ENCODE results near the gene NEO1. TPM values are rescaled to one million over a fixed set of nuclear protein-coding genes. Genes with fewer than 3 reads are reported as not detected.

NEO1 gene
- total and polyA plus RNA-seq, 2 of the 13 experiments (the other 11 are each of a cell fraction or from before 2014, with no cell fraction given): 8.4 to 11.0 TPM

DNA sequence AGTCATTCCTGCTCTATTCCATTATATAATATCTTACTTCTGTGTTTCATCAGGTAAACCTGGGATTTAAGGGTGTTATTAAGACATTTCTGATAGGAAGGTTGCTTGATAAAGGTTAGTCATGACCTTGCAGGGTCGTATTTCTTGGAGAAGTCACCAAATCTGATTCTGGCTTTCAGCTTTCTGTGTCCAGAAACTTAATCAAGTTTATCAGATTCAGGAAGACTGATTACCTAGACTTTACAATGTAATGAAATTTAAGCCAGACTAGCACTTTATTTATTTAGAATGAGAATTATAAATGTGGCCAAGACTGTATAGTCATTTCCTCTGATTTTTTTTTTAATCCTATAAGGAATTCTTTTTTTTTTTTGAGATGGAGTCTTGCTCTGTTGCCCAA is 81.9 kb downstream of the NEO1 start:
- H3K4me2 ChIP-seq (ENCODE audit: low read depth, low read length): no peak overlapping the region
- 77% methylated on average over 1 of the region's 1 CpG for WGBS (ENCODE audit: low lambda C conversion rate)
- ATAC-seq (no peak), FAIRE-seq (no peak), DNase-seq (ENCODE audit: low spot score) (no peak)
- no peaks in the 10 kb centered on the region for H3K36me3 ChIP-seq (replicated peaks in 1 of 2; ENCODE audit: control insufficient read depth in 1 of 2, insufficient read depth in 2 of 2, low read length in 2 of 2)
- H2AFZ ChIP-seq (ENCODE audit: low read length): no peak overlapping the region
- no peaks in the 10 kb centered on the region for H3K27me3 ChIP-seq (ENCODE audit: control insufficient read depth in 1 of 2, insufficient read depth in 2 of 2, low read length in 2 of 2)
- H3K79me2 ChIP-seq (ENCODE audit: insufficient read depth, low read length): no peaks in the 10 kb centered on the region
- H3K4me1 ChIP-seq (ENCODE audit: insufficient read depth, low read length): no peaks in the 10 kb centered on the region
- in situ Hi-C loops (cut with HindIII; ENCODE audit: extremely low pct_ligation_motif_present, low pct_unique_long_range_greater_than_20kb): no loop called here
- no peak for TF ChIP-seq ZNF260 (CRISPR knock-in tag; IDR thresholded peaks at IDR 0.05; ENCODE audit: borderline replicate concordance, low read depth)
- TF ChIP-seq AKAP8 (CRISPR knock-in tag; IDR thresholded peaks at IDR 0.05): no peak
- TF ChIP-seq CBX2 (IDR thresholded peaks at IDR 0.05; ENCODE audit: low read depth, low read length): no peak
- no peak for TF ChIP-seq CBX2 (CRISPR knock-in tag; IDR thresholded peaks at IDR 0.05; ENCODE audit: low read depth)
- TF ChIP-seq CENPX (CRISPR knock-in tag; IDR thresholded peaks at IDR 0.05): no peak
- TF ChIP-seq HMG20B (CRISPR knock-in tag; conservative IDR thresholded peaks at IDR 0.05): no peak
- TF ChIP-seq ZNF788 (CRISPR knock-in tag; IDR thresholded peaks at IDR 0.05; ENCODE audit: borderline replicate concordance): no peak
- TF ChIP-seq ZNF549 (CRISPR knock-in tag; IDR thresholded peaks at IDR 0.05): no peak
- TF ChIP-seq ZNF510 (CRISPR knock-in tag; IDR thresholded peaks at IDR 0.05; ENCODE audit: low read depth): no peak
- TF ChIP-seq ZBTB7A (CRISPR knock-in tag; IDR thresholded peaks at IDR 0.05): no peak
- ChIA-PET POLR2A (no interaction called here), CTCF (ENCODE audit: low intra/inter-chr PET ratio, low total read pairs) (no interaction called here)
- intact Hi-C loops (cut with micrococcal nuclease; ENCODE audit: unreplicated experiment): no loop called here
- no peak overlapping the region for H3K4me3 ChIP-seq (replicated peaks in 1 of 3; ENCODE audit: insufficient read depth in 1 of 3, low read depth in 2 of 3, low read length in 3 of 3)
- no peak overlapping the region for H3K9ac ChIP-seq (ENCODE audit: insufficient read depth, low read depth, low read length)
- H3K9me3 ChIP-seq (ENCODE audit: low read length): no peaks in the 10 kb centered on the region
- BruUV-seq (replicated peaks): no TSS peak
- H4K20me1 ChIP-seq (ENCODE audit: insufficient read depth, low read length): no peaks in the 10 kb centered on the region; the same call in 1 of the 2 replicates
- H3K27ac ChIP-seq (ENCODE audit: extremely low read length, insufficient read depth, low read length): no peak overlapping the region

DNA sequence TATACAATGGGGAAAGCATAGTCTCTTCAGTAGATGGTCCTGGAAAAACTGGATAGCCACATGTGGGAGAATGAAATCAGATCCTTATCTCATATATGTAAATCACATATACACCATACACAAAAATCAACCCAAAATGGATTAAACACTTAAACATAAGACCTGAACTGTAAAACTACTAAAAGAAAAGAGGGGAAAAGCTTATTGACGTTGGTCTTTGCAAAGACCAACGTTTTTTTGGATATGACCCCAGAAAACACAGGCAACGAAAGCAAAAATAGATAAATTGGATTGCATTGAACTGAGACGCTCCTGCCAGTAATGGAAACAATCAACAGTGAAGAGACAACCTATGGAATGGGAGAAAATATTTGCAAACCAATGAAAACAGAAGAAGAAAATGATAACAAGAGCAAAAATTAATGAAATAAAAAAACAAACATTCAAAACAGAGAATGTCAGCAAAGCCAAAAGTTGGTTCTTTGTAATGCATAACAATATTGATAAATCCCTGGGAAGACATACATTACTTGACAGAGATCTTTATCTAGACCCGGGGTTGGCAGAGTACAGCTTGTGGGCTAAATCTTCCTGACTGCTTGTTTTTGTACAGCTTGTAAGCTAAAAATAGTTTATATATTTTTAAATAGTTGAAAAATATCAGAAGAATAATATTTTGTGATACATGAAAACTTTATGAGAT is 86.9 kb downstream of the NEO1 start:
- H3K27ac ChIP-seq (ENCODE audit: extremely low read length, insufficient read depth, low read length): no peak overlapping the region
- no peaks in the 10 kb centered on the region for H3K79me2 ChIP-seq (ENCODE audit: insufficient read depth, low read length)
- 81% methylated on average over 5 of the region's 5 CpGs for WGBS (ENCODE audit: low lambda C conversion rate)
- no peak for ATAC-seq
- BruUV-seq (replicated peaks): no TSS peak
- H3K4me2 ChIP-seq (ENCODE audit: low read depth, low read length): no peak overlapping the region
- ChIA-PET POLR2A (no interaction called here), CTCF (ENCODE audit: low intra/inter-chr PET ratio, low total read pairs) (no interaction called here)
- H2AFZ ChIP-seq (ENCODE audit: low read length): no peak overlapping the region
- no peaks in the 10 kb centered on the region for H3K4me1 ChIP-seq (ENCODE audit: insufficient read depth, low read length)
- H4K20me1 ChIP-seq (ENCODE audit: insufficient read depth, low read length): no peaks in the 10 kb centered on the region; the same call in 1 of the 2 replicates
- H3K27me3 ChIP-seq (ENCODE audit: control insufficient read depth in 1 of 2, insufficient read depth in 2 of 2, low read length in 2 of 2): no peaks in the 10 kb centered on the region
- FAIRE-seq: no peak
- in situ Hi-C loops (cut with HindIII; ENCODE audit: extremely low pct_ligation_motif_present, low pct_unique_long_range_greater_than_20kb): no loop called here
- intact Hi-C loops (cut with micrococcal nuclease; ENCODE audit: unreplicated experiment): no loop called here
- no peak overlapping the region for H3K4me3 ChIP-seq (replicated peaks in 1 of 3; ENCODE audit: insufficient read depth in 1 of 3, low read depth in 2 of 3, low read length in 3 of 3)
- H3K36me3 ChIP-seq (replicated peaks in 1 of 2; ENCODE audit: control insufficient read depth in 1 of 2, insufficient read depth in 2 of 2, low read length in 2 of 2): no peaks in the 10 kb centered on the region
- no peak for DNase-seq (ENCODE audit: low spot score)
- no peaks in the 10 kb centered on the region for H3K9me3 ChIP-seq (ENCODE audit: low read length)
- H3K9ac ChIP-seq (ENCODE audit: insufficient read depth, low read depth, low read length): no peak overlapping the region
- no peak for TF ChIP-seq TSC22D2 (CRISPR knock-in tag; IDR thresholded peaks at IDR 0.05; ENCODE audit: borderline replicate concordance)
- no peak for TF ChIP-seq HNRNPH1 (optimal IDR thresholded peaks at IDR 0.05; ENCODE audit: low read depth, low read length)
- TF ChIP-seq HNRNPL (IDR thresholded peaks at IDR 0.05; ENCODE audit: low read depth, low read length): no peak
- TF ChIP-seq, protein P1, sequence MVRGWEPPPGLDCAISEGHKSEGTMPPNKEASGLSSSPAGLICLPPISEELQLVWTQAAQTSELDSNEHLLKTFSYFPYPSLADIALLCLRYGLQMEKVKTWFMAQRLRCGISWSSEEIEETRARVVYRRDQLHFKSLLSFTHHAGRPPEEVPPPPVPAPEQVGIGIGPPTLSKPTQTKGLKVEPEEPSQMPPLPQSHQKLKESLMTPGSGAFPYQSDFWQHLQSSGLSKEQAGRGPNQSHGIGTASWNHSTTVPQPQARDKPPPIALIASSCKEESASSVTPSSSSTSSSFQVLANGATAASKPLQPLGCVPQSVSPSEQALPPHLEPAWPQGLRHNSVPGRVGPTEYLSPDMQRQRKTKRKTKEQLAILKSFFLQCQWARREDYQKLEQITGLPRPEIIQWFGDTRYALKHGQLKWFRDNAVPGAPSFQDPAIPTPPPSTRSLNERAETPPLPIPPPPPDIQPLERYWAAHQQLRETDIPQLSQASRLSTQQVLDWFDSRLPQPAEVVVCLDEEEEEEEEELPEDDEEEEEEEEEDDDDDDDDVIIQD (CRISPR knock-in tag; IDR thresholded peaks at IDR 0.05; ENCODE audit: low read depth): no peak
- no peak for TF ChIP-seq HCFC1 (IDR thresholded peaks at IDR 0.05; ENCODE audit: low read depth, low read length)
- TF ChIP-seq CAMTA2 (CRISPR knock-in tag; IDR thresholded peaks at IDR 0.05; ENCODE audit: borderline replicate concordance): no peak
